ENCODE results near the gene INAFM2.

Gene INAFM2

DNA sequence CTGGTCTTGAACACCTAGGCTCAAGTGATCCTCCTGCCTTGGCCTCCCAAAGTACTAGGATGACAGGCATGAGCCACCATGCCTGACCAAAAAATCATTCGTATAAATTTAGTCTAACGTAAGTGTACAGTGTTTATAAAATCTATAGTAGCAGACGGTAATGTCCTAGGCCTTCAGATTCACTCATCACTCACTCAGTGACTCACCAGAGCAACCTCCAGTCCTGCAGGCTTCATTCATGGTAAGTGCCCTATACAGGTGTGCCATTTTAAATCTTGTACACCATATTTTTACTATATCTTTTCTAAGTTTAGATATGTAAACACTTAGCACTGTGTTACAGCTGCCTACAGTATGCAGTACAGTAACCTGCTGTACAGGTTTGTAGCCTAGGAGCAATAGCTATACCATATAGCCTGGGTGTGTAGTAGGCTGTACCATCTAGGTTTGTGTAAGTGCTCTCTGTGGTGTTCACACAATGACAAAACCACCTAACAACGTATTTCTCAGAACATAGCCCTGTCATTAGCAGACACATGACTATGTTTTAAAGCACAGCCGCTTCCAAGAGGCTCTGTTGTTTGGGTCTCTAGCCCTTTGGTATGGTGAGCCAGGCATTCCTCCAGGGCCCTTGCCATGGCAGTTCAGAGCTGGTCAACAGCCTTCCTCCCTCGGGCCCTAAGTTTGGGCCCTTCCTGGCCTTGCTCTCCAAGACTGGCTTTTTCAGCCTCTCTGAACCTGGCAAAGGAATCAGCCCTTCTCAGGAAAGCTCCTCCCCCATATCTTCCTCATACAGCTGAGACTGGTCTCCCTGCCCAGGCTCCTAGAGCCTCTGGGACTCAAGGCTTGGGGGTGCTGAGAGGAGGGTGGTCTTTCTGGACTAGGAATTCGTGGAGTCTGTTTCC lies 19.2 kb downstream of the INAFM2 start:
- H3K36me3 ChIP-seq (ENCODE audit: control insufficient read depth, low read length) = no peaks in the 10 kb centered on the region
- H3K79me2 ChIP-seq (ENCODE audit: control insufficient read depth, low read length) = no peaks in the 10 kb centered on the region
- no peaks in the 10 kb centered on the region for H4K20me1 ChIP-seq (ENCODE audit: control insufficient read depth, insufficient read depth, low read depth, low read length)
- TF ChIP-seq CTCF (IDR thresholded peaks at IDR 0.05; ENCODE audit: low read depth, low read length, poor library complexity, severe bottlenecking) (no peak), EZH2phosphoT487 (IDR thresholded peaks at IDR 0.05; ENCODE audit: borderline replicate concordance, low read length) (no peak)
- no peaks in the 10 kb centered on the region for H3K9me2 ChIP-seq (replicated peaks; ENCODE audit: control insufficient read depth, low read length)
- peaks cover 5% of the 10 kb centered on the region for H3K4me1 ChIP-seq (ENCODE audit: control insufficient read depth, low read length)
- H3K27ac ChIP-seq (ENCODE audit: low read depth, low read length) = no peak overlapping the region
- H3K9me3 ChIP-seq (ENCODE audit: control insufficient read depth, insufficient read depth, low read length) = no peaks in the 10 kb centered on the region
- no peaks in the 10 kb centered on the region for H3F3A ChIP-seq (ENCODE audit: control insufficient read depth, insufficient read depth)
- H3K4me3 ChIP-seq (ENCODE audit: low read length) = no peak overlapping the region
- no peak overlapping the region for H3K4me2 ChIP-seq (ENCODE audit: low read length)
- no peaks in the 10 kb centered on the region for H3K27me3 ChIP-seq (ENCODE audit: control insufficient read depth, low read length)

DNA sequence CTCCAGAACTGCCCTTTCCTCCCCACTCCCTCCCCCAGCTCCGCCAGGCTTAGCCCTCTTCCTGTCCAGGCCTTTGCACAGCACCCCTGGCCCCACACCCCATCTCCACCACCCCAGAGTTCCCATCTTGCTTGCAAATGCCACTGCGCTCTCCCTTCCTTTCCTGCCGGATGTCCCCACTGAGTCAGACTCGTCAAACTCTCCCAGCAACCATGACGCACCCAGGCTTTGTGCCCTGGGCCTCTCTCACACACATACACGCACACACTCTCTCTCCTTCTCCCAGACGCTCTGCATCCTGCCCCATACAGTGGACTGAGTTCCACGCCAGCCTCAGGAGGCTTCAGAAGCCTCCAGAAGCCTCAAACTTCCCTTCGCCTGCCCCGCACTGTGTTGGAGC lies 20.0 kb downstream of the INAFM2 start:
- Histone ChIP-seq H3F3A (ENCODE audit: control insufficient read depth, insufficient read depth) (no peaks in the 10 kb centered on the region), H3K9me2 (replicated peaks; ENCODE audit: control insufficient read depth, low read length) (no peaks in the 10 kb centered on the region), H4K20me1 (ENCODE audit: control insufficient read depth, insufficient read depth, low read depth, low read length) (no peaks in the 10 kb centered on the region), H3K27me3 (ENCODE audit: control insufficient read depth, low read length) (no peaks in the 10 kb centered on the region), H3K36me3 (ENCODE audit: control insufficient read depth, low read length) (no peaks in the 10 kb centered on the region), H3K4me3 (ENCODE audit: low read length) (no peak overlapping the region), H3K9me3 (ENCODE audit: control insufficient read depth, insufficient read depth, low read length) (no peaks in the 10 kb centered on the region), H3K27ac (ENCODE audit: low read depth, low read length) (no peak overlapping the region), H3K79me2 (ENCODE audit: control insufficient read depth, low read length) (no peaks in the 10 kb centered on the region), H3K4me1 (ENCODE audit: control insufficient read depth, low read length) (peaks cover 2% of the 10 kb centered on the region; the same call in 1 of the 2 replicates), H3K4me2 (ENCODE audit: low read length) (no peak overlapping the region)
- TF ChIP-seq CTCF (IDR thresholded peaks at IDR 0.05; ENCODE audit: low read depth, low read length, poor library complexity, severe bottlenecking) (no peak), EZH2phosphoT487 (IDR thresholded peaks at IDR 0.05; ENCODE audit: borderline replicate concordance, low read length) (no peak)

- no peaks in the 10 kb centered on the region for H4K20me1 ChIP-seq (ENCODE audit: control insufficient read depth, insufficient read depth, low read depth, low read length)
- H3K4me1 ChIP-seq (ENCODE audit: control insufficient read depth, low read length) = peaks cover 2% of the 10 kb centered on the region; the same call in 1 of the 2 replicates
- TF ChIP-seq CTCF (IDR thresholded peaks at IDR 0.05; ENCODE audit: low read depth, low read length, poor library complexity, severe bottlenecking) (no peak), EZH2phosphoT487 (IDR thresholded peaks at IDR 0.05; ENCODE audit: borderline replicate concordance, low read length) (no peak)
- H3K4me3 ChIP-seq (ENCODE audit: low read length) = no peak overlapping the region
- H3K27ac ChIP-seq (ENCODE audit: low read depth, low read length) = no peak overlapping the region
- H3K79me2 ChIP-seq (ENCODE audit: control insufficient read depth, low read length) = no peaks in the 10 kb centered on the region
- no peaks in the 10 kb centered on the region for H3K9me3 ChIP-seq (ENCODE audit: control insufficient read depth, insufficient read depth, low read length)
- no peak overlapping the region for H3K4me2 ChIP-seq (ENCODE audit: low read length)
- H3K27me3 ChIP-seq (ENCODE audit: control insufficient read depth, low read length) = no peaks in the 10 kb centered on the region
- H3F3A ChIP-seq (ENCODE audit: control insufficient read depth, insufficient read depth) = no peaks in the 10 kb centered on the region
- no peaks in the 10 kb centered on the region for H3K9me2 ChIP-seq (replicated peaks; ENCODE audit: control insufficient read depth, low read length)
- H3K36me3 ChIP-seq (ENCODE audit: control insufficient read depth, low read length) = no peaks in the 10 kb centered on the region
Measured at GRCh38 chr15:40344217-40344616, 20.7 kb downstream of the INAFM2 start.
